ENCODE results near the gene MBD3L3. TPM values are rescaled to one million over a fixed set of nuclear protein-coding genes. Genes with fewer than 3 reads are reported as not detected.

Gene MBD3L3
- total and polyA plus RNA-seq, 2 donors (not counting 1 experiment from before 2014, with no cell fraction given): not detected

- H3K4me2 ChIP-seq (ENCODE audit: extremely low read depth, insufficient read depth, low read length): peak overlapping the region; percentile 87
- H3K9me3 ChIP-seq (ENCODE audit: control insufficient read depth, insufficient read depth, low read depth, low read length): no peaks in the 10 kb centered on the region
- no peaks in the 10 kb centered on the region for H3K27me3 ChIP-seq (ENCODE audit: control insufficient read depth, insufficient read depth, low read length)
- H3K36me3 ChIP-seq (ENCODE audit: control insufficient read depth, insufficient read depth, low read length): no peaks in the 10 kb centered on the region
- H3K79me2 ChIP-seq (ENCODE audit: control insufficient read depth, insufficient read depth, low read length): no peaks in the 10 kb centered on the region
- H3K9ac ChIP-seq (ENCODE audit: insufficient read depth, low read length): no peak overlapping the region
- TF ChIP-seq CTCF (conservative IDR thresholded peaks at IDR 0.05 in 1 of 2, IDR thresholded peaks at IDR 0.05 in 1 of 2; ENCODE audit: low read depth in 1 of 2, low read length in 2 of 2) (no peak), EZH2 (IDR thresholded peaks at IDR 0.05; ENCODE audit: low read length, missing control alignments) (no peak)
- DNase-seq (ENCODE audit: low read depth in 2 of 2): no peak
- H4K20me1 ChIP-seq (ENCODE audit: control insufficient read depth, extremely low read depth, insufficient read depth, low read length): no peaks in the 10 kb centered on the region
- no peak overlapping the region for H3K27ac ChIP-seq (ENCODE audit: insufficient read depth, low read length)
- peak overlapping the region in 3 of 4 experiments; percentile 77 to 89 (median 79) for H3K4me3 ChIP-seq (replicated peaks in 1 of 4; ENCODE audit: control extremely low read depth in 1 of 4, insufficient read depth in 1 of 4, low read depth in 3 of 4, low read length in 4 of 4)
- no peaks in the 10 kb centered on the region for H3K4me1 ChIP-seq (ENCODE audit: control insufficient read depth, extremely low read depth, insufficient read depth, low read length)
- H2AFZ ChIP-seq (ENCODE audit: low read length): no peak overlapping the region
Measured at GRCh38 chr19:7098096-7098495, 39.6 kb upstream of the MBD3L3 start.

GRCh38 chr19:7088999-7089398 is 30.5 kb upstream of the MBD3L3 start:
- Histone ChIP-seq H4K20me1 (ENCODE audit: control insufficient read depth, extremely low read depth, insufficient read depth, low read length) (no peaks in the 10 kb centered on the region), H3K9ac (ENCODE audit: insufficient read depth, low read length) (no peak overlapping the region), H3K4me1 (ENCODE audit: control insufficient read depth, extremely low read depth, insufficient read depth, low read length) (no peaks in the 10 kb centered on the region), H3K79me2 (ENCODE audit: control insufficient read depth, insufficient read depth, low read length) (no peaks in the 10 kb centered on the region), H3K36me3 (ENCODE audit: control insufficient read depth, insufficient read depth, low read length) (peaks cover 1% of the 10 kb centered on the region), H3K27ac (ENCODE audit: insufficient read depth, low read length) (no peak overlapping the region), H2AFZ (ENCODE audit: low read length) (no peak overlapping the region), H3K27me3 (ENCODE audit: control insufficient read depth, insufficient read depth, low read length) (no peaks in the 10 kb centered on the region), H3K4me2 (ENCODE audit: extremely low read depth, insufficient read depth, low read length) (no peak overlapping the region), H3K4me3 (replicated peaks in 1 of 4; ENCODE audit: control extremely low read depth in 1 of 4, insufficient read depth in 1 of 4, low read depth in 3 of 4, low read length in 4 of 4) (no peak overlapping the region), H3K9me3 (ENCODE audit: control insufficient read depth, insufficient read depth, low read depth, low read length) (peaks cover 1% of the 10 kb centered on the region)
- DNase-seq (ENCODE audit: low read depth in 2 of 2): no peak
- TF ChIP-seq EZH2 (IDR thresholded peaks at IDR 0.05; ENCODE audit: low read length, missing control alignments): no peak
- TF ChIP-seq CTCF (conservative IDR thresholded peaks at IDR 0.05 in 1 of 2, IDR thresholded peaks at IDR 0.05 in 1 of 2; ENCODE audit: low read depth in 1 of 2, low read length in 2 of 2): no peak

DNA sequence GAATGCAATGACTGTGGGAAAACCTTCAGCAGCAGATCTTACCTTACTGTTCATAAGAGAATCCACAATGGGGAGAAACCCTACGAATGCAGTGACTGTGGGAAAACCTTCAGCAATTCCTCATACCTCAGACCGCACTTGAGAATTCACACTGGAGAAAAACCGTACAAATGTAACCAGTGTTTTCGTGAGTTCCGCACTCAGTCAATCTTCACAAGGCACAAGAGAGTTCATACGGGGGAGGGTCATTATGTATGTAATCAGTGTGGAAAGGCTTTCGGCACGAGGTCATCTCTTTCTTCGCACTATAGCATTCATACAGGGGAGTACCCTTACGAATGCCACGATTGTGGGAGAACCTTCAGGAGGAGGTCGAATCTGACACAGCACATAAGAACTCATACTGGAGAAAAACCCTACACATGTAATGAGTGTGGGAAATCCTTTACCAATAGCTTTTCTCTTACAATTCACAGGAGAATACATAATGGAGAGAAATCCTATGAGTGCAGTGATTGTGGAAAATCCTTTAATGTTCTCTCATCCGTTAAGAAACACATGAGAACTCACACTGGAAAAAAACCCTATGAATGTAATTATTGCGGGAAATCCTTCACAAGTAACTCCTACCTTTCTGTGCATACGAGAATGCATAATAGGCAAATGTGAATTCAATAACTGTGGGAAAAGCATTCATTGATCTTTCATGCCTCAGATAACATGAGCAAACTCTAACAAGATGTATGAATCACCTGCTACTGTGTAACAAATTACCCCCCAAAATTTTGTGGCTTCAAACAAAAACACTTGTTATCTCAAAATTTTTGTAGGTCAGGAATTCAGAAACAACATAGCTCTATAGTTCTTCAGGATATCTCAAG is 24.8 kb upstream of the MBD3L3 start:
- H3K36me3 ChIP-seq (ENCODE audit: control insufficient read depth, insufficient read depth, low read length): peaks cover 28% of the 10 kb centered on the region
- TF ChIP-seq CTCF (conservative IDR thresholded peaks at IDR 0.05 in 1 of 2, IDR thresholded peaks at IDR 0.05 in 1 of 2; ENCODE audit: low read depth in 1 of 2, low read length in 2 of 2): no peak
- no peak for TF ChIP-seq EZH2 (IDR thresholded peaks at IDR 0.05; ENCODE audit: low read length, missing control alignments)

More for the DNA sequence above, 24.8 kb upstream of the MBD3L3 start:
- no peaks in the 10 kb centered on the region for H4K20me1 ChIP-seq (ENCODE audit: control insufficient read depth, extremely low read depth, insufficient read depth, low read length)
- DNase-seq (ENCODE audit: low read depth in 2 of 2): peak; percentile 39 to 64
- no peaks in the 10 kb centered on the region for H3K27me3 ChIP-seq (ENCODE audit: control insufficient read depth, insufficient read depth, low read length)
- H3K4me3 ChIP-seq (replicated peaks in 1 of 4; ENCODE audit: control extremely low read depth in 1 of 4, insufficient read depth in 1 of 4, low read depth in 3 of 4, low read length in 4 of 4): no peak overlapping the region
- no peaks in the 10 kb centered on the region for H3K4me1 ChIP-seq (ENCODE audit: control insufficient read depth, extremely low read depth, insufficient read depth, low read length)
- H3K9me3 ChIP-seq (ENCODE audit: control insufficient read depth, insufficient read depth, low read depth, low read length): peaks cover 26% of the 10 kb centered on the region
- no peak overlapping the region for H3K9ac ChIP-seq (ENCODE audit: insufficient read depth, low read length)
- no peak overlapping the region for H3K27ac ChIP-seq (ENCODE audit: insufficient read depth, low read length)
- no peak overlapping the region for H2AFZ ChIP-seq (ENCODE audit: low read length)
- no peak overlapping the region for H3K4me2 ChIP-seq (ENCODE audit: extremely low read depth, insufficient read depth, low read length)
- no peaks in the 10 kb centered on the region for H3K79me2 ChIP-seq (ENCODE audit: control insufficient read depth, insufficient read depth, low read length)

All from fibroblast of lung (primary cell).